Neutrophil (primary cell): ENCODE data around the gene PPP6R2.

Experiments
- H3K27ac ChIP-seq: fragments of 200-600 bp; sonication (generic); 2 replicates; pipeline ENCODE4 v1.5.1; 2016; ENCODE audit warnings: mild to moderate bottlenecking, moderate library complexity
- H3K27me3 ChIP-seq: fragments of 200-600 bp; sonication (generic); 2 replicates; pipeline ENCODE4 v1.6.0; 2016; ENCODE audit warnings: mild to moderate bottlenecking
- H3K36me3 ChIP-seq: fragments of 200-600 bp; sonication (generic); 2 replicates; pipeline ENCODE4 v1.5.1; 2017
- H3K4me1 ChIP-seq, 2 experiments: fragments of 200-600 bp in 1 of 2; sonication (generic) in 1 of 2; 1 replicate in 1 of 2; 2 replicates in 1 of 2; pipeline versions ENCODE4 v1.5.1 to v1.6.1; 2013 to 2016; ENCODE audit warnings: low read depth in 1 of 2, low read length in 1 of 2, mild to moderate bottlenecking in 1 of 2, moderate library complexity in 1 of 2; ENCODE audit not compliant: control insufficient read depth in 1 of 2, insufficient read depth in 1 of 2
- H3K4me3 ChIP-seq, 2 experiments: fragments of 200-600 bp in 1 of 2; sonication (generic) in 1 of 2; 1 replicate in 1 of 2; 2 replicates in 1 of 2; pipeline ENCODE4 v1.5.1; 2013 to 2016; ENCODE audit warnings: low read depth in 1 of 2, low read length in 1 of 2, mild to moderate bottlenecking in 1 of 2, moderate library complexity in 1 of 2
- H3K9me3 ChIP-seq: fragments of 200-600 bp; sonication (generic); 2 replicates; pipeline ENCODE4 v1.5.1; 2016
- TF ChIP-seq, protein P1 (sequence below): fragments of 200-600 bp; sonication (generic); IDR thresholded peaks from 2 replicates; pipeline ENCODE4 v1.5.1; 2016; ENCODE audit warnings: antibody characterized with exemption

The PPP6R2 gene

DNA sequence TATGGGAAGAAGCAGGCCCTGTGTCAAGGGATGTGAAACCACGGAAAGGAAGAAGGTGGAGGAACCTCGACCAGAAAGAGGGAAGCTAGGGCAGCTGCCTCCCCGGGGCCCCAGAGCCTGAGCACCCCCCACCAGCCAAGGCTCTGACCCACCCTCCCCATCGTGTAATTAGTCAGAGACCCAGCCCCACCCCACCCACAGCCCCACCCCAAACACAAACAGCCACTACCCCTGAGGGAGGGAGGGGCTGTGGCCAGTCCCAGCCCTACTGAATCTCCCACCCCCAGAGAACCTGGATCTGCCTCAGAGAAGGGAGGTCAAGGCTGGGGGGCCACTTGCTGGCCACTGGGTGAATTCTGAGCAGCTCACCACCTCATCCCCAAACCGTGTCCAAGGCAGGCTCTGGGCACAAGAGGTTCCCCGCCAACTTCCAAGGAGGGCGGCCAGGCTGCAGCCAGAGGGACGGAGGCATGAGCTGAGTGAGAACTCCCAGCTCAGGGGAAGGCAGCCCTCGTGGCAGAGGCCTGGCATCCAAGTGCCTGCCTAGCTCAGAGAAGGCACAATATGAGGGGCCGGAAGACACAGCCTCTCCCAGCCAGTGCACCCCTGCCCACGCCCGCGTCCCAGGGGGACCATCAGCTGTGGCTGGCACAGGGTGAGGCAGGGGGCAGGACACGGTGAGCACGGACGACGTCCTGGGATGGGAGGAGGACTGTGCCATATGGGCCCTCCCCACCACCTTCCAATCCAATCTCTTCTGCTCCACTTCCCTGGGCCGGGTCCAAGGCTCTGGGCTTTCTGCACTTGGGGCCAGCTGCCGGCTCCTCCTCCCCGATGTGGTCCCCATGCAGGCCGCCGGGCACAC, 38.4 kb upstream of the PPP6R2 start:
- TF ChIP-seq, protein P1, sequence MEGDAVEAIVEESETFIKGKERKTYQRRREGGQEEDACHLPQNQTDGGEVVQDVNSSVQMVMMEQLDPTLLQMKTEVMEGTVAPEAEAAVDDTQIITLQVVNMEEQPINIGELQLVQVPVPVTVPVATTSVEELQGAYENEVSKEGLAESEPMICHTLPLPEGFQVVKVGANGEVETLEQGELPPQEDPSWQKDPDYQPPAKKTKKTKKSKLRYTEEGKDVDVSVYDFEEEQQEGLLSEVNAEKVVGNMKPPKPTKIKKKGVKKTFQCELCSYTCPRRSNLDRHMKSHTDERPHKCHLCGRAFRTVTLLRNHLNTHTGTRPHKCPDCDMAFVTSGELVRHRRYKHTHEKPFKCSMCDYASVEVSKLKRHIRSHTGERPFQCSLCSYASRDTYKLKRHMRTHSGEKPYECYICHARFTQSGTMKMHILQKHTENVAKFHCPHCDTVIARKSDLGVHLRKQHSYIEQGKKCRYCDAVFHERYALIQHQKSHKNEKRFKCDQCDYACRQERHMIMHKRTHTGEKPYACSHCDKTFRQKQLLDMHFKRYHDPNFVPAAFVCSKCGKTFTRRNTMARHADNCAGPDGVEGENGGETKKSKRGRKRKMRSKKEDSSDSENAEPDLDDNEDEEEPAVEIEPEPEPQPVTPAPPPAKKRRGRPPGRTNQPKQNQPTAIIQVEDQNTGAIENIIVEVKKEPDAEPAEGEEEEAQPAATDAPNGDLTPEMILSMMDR = no peak
- Histone ChIP-seq H3K36me3 (no peaks in the 10 kb centered on the region), H3K27ac (no peak overlapping the region), H3K4me3 (no peak overlapping the region), H3K27me3 (peaks cover 100% of the 10 kb centered on the region), H3K9me3 (no peaks in the 10 kb centered on the region), H3K4me1 (peaks cover 0 to 11% of the 10 kb centered on the region in 2 experiments)

DNA sequence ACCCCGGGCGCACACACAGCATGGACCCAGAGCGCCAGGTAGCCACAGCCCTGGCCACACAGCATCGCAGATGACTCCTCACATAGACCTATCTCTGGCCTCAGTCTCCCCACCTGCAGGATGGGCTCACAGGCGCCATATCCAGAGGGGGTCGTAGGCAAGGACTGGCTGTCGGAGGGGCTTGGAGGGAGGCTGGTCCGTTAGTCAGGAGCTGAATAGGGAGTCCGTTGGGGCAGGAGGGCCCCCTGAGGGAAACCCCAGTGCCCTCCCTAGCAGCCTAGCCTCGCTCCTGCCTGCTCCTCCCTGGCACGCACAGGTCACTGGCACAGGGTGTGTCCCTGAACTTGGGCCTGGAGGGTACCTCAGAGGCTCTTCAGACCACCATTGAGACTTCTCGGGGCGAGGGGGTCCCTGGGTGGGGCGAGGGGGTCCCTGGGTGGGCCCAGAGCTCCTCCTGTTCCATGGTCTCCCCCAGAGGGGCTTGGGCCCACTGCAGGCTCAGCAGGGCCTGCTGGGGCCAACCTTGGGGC, 37.7 kb upstream of the PPP6R2 start:
- no peak overlapping the region for H3K4me3 ChIP-seq
- no peak overlapping the region for H3K27ac ChIP-seq
- no peaks in the 10 kb centered on the region for H3K36me3 ChIP-seq
- TF ChIP-seq, protein P1 = no peak
- H3K9me3 ChIP-seq = no peaks in the 10 kb centered on the region
- peaks cover 0 to 8% of the 10 kb centered on the region in 2 experiments for H3K4me1 ChIP-seq
- H3K27me3 ChIP-seq = peaks cover 100% of the 10 kb centered on the region

DNA sequence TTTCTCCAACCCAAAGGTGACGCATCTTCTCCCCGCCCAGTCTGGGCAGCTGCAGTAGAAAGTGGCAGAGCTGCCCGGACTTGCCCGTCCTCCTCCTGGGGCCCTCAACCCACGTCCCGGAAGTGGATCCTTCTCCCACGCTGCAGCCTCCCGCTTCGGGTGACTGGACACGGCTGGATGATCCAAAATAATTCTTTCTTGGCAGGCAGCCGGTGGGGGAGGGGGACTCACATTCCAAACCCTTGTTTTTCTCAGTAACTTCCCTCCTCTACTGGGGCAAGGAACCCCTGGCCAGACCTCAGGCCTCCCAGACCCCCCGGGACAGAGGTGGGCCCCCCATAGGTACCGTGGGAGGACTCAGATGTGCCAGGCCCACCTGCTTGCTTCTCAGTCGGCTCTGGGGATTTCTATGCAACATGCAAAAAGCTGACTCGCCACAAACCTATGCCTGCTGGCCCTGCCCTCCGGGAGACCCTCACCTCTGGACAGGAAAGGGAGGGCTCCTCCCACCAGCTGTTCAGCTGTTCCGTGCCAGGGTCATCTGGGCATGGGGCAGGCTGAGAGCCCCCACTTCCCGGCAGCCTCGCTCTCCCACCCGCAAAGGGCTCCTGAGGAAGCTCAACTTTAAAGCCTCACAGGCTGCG, 37.1 kb upstream of the PPP6R2 start:
- Histone ChIP-seq H3K27me3 (peaks cover 98% of the 10 kb centered on the region), H3K4me3 (no peak overlapping the region), H3K36me3 (no peaks in the 10 kb centered on the region), H3K4me1 (peaks cover 0 to 8% of the 10 kb centered on the region in 2 experiments), H3K27ac (no peak overlapping the region), H3K9me3 (no peaks in the 10 kb centered on the region)
- TF ChIP-seq, protein P1 = no peak

DNA sequence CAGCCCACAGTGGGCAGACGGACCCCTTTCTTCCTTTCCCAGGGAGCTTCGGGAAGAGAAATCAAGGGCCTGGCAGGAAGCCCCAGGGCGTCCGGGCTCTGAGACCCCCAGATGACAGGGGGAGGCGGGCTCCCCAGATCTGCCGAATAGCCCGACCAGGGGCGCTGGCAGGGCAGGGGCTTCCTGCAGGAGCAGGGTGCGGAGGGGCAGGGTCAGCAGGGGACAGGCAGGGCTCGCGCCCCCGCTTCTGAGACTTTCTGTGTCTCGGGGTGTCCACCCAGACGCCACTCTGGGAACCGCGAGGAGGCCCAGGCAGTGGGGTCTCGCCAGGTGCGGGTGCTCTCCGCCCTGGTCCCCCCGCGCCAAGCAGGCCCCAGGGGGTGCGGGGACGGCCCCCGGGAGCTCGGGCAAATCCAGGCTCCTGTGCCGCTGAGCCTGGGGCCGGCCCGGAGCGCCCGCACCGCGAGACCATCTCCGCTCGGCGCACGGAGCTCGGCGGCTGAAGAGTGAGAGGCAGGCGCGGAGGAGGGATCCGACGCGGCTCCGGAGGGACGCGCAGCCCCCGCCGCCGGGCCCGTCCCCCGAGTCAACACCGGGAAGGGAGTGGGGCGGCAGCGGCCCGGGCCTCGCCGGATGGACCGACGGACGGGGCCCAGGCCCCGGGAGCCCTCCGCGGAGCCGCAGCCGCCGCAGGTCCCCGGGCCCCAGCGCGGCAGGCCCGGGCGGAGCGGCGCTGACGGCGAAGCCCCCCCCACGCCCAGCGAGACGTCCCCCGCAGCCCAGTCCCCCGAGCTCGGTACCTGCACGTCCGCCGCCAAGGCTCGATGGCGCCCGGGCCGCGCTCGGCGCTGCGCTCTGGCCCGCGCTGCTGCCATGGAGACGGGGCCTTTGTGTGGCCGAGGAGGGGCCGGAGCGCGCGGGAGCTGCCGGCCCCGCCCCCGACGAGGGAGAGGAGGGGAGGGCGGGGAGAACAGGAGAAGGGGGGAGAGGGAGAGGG, 36.1 kb upstream of the PPP6R2 start, which contains the start of gene PLXNB2:
PLXNB2 (minus strand) TSS at position 894 of the 997 bp plus-strand sequence. CDS start 17,062 bp downstream, outside the sequence.
- peaks cover 0 to 8% of the 10 kb centered on the region in 2 experiments for H3K4me1 ChIP-seq
- no peaks in the 10 kb centered on the region for H3K36me3 ChIP-seq
- no peak within 1 kb of the TSS for H3K4me3 ChIP-seq
- peaks cover 98% of the 10 kb centered on the region for H3K27me3 ChIP-seq
- H3K9me3 ChIP-seq = no peaks in the 10 kb centered on the region
- TF ChIP-seq, protein P1 = no peak
- no peak within 1 kb of the TSS for H3K27ac ChIP-seq
